NCI-H69 (cell line): ENCODE data around the gene PRLH.

Source experiments
- DNase-seq: peaks from one replicate; lab custom pipeline; 2025; lab: John Stamatoyannopoulos, UW

Gene PRLH

DNA sequence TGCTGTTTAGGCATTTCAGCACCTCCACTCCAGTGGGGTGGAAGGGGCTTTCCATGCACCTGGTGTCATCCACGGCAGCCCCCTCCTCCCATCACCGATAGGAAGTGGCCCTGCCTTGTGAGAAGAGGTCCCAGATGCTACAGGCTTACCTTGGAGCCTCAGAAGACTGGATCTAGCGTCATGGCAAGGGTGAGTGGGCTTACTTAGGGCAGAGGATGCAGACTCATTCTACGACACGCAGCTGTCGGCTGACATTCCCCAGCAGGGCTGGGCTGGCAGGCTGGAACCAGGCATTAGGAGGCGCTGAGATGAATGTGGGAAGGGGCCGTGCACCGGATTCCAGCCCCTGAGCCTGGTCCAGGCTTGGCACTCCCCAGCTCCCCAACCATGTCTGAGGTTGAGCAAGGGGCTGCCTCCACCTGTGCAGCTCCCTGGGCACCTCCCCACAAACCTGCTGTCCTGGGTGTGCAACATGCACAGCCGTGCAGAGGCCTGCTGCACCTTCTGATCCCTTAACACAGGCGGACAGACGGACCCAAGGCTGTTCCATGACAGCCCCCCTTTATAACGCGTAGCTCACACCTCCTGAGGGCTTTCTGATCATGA, 1.7 kb upstream of the PRLH start:
- no peak for DNase-seq

DNA sequence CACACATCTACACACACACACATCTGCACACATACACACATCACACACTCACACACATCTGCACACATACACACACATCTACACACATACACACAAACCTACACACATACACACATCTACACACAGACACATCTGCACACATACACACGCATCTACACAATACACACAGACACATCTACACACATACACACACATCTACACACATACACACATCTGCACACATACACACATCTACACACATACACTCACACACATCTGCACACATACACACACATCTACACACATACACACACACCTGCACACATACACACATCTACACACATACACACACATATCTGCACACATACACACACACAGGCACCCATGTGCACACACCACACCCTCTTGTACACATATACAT, 400 bp upstream of the PRLH start:
- DNase-seq = no peak

DNA sequence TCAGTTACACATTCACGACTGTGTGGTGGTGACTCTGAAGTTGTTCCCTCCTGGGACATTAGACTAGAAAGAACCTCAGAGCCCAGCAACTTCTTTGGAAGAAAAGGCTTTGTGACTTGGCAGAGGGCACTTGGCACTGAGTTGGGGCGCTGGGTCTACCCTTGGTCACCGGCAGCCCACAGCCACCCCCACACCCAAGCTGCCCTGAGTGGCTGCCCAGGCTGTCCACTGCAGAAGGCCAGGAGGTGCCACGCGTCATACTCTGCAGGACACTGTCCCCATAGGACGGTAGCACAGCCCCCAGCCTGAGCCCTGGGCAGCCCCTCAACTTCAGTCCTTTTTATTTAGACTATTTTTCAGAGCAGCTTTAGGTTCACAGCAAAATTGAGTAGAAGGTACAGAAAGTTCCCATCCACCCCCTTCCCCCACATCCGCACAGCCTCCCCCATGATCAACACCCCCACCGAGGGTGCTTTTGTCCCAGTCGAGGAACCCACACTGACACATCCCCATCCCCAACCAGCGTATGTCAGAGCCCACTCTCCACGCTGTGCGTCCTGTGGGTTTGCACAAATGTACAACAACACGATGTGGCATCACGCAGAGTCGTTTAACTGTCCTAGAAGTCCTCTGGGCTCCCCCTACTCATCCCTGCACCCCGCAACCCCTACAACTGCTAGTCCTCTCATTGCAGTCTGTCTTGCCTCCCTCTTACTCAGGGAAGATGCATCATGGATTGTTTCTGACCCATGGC, 1.1 kb downstream of the PRLH start:
- no peak for DNase-seq

DNA sequence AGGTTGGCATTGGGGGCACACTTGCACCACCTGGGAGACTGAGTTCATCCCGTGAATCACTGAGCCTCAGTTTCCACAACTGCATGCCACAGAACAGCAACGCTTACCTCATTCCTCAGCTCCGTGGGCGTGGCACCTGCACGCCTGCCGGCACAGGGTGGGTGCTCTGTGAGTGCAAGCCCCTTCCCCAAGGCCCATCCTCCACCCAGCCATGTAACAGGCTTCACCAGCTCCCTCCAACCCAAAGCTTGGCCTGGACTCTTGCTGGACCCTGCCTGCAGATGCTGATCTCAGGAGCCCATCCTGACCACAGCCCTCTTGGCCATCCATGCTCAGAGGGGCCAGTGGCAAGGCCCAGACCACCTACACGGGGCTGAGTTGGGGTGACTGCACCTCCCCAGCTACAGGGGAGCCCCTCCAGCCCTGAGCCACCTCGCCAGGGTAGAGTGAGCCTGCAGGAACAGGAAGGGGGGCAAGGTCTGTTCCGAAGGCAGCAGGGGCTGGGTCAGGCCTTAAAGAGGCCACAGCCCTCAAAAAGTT, 1.8 kb downstream of the PRLH start:
- no peak for DNase-seq

DNA sequence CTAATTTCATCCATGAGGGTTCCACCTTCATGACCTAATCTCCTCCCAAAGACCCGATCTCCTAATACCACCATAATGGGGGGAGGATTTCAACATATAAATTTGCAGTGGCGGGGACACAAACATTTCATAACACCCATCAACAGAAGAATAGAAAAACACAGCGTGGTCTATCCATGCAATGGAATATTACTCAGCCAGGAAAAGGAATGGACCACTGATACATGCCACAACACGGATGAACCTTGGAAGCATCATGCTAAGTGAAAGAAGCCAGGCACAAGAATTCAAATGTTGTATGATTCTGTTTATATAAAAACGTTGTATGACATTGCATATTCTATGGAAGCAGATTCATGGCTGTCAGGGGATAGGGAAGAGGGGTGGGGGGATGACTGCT, 2.7 kb downstream of the PRLH start:
- no peak for DNase-seq

DNA sequence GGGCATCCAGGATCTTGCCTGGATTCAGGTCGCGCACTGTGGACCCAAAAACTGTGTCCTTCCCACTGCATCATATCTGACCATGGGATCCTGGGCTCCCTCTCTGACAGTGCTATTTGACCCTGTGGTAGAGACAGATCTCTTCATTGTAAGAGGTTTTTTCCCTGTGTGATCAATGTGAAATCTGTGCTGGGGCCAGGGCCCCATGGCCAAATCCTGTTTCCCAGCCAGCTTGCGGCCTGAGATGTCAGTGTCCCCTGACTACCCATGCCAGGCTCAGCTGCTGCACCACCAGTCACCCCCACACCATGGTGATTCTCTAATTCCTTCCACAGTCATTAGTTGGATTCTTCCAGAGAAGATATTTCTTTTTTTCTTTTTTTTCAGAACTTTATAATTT, 3.5 kb downstream of the PRLH start:
- DNase-seq = no peak

DNA sequence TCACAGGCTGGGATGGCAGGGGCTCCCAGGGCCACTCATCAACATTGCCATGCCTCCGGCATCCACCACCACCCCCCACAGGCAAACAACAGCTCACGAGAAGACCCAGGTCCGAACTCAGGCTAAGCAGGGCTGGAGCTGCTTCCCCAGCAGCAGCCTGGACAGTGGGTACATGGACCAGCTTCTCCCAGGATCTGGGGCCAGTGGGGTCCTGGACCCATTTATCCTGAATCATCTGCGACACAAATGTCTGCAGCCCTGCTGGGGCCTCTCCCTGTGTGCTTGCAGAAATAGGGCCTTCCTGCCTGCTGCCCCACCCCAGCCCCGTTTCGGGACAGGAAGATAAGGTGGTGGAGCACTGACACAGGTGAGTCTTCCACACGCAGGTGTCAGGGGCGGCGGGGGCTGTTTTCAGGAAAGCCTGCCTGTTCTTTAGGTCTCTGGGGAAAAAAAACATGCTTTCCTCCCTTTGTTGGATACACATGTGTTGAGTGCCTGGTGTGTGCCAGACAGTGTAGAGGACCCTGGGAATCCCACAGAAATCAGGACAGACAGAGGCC, 4.5 kb downstream of the PRLH start:
- no peak for DNase-seq

DNA sequence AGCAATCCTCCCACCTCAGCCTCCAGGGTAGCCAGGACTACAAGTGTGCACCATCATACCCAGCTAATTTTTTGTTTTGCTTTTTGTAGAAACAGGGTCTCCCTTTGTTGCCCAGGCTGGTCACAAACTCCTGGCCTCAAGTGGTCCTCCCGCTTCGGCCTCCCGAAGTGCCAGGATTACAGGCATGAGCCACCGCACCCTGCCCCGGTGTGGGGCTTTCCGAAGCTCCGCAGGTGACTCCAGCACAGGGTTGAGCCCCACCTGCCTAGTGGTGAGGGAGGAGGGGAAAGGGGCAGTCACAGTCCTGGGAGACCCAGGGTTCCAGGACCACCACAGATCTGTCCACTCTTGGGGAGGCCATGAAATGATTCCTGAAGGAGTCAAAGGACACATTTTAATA, 5.2 kb downstream of the PRLH start:
- no peak for DNase-seq

DNA sequence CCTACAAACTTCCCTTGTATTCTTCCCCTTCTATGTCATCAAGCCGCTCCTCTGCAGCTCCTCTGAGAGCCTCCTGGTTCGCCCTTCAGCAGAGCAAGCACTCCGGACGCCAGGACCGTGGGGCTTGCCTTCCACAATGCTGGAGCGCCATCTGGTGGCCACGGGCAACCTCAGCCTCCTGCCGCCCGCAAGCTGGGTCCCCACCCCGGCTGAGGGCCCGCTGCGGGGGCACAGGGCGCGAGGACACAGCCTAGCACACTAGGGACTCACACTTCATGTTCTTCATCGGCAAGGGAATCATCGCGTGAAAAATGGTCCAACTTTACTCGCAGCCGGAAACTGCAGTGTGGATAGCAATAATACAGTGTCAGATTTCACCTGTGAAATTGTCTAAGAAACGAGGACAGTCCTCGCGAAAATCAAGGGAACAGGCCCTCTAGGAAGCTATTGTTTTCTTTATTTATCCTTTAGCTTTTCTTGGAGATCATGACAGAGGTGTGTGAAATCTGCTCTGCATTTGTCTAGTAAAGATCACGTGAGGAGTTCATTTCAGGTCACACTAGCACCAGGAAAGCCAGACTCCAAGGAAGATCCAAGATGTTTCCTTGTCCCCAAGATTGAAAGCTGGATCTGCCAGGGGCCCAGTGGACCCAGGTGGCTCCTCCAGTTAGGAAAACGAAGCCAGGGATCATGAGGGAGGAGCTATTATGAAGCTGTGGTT, 5.8 kb downstream of the PRLH start:
- peak; percentile 86 for DNase-seq

DNA sequence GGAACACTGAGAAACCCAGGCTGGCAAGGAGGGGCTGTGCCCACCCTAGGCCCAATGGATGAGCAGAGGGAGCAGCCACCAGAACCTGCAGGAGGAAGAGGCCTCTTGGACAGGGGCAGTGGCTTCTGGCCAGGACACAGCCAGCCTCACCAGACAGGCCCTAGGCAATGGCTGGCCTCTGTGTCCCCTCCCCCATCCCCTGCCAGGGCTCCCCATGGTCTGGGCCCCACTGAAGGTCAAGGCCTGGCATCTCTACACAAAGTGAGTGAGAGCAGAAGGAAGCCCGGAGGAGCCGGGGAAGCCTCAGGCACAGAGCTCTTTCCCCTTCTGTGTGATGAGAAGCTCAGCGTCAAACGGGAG, 6.3 kb downstream of the PRLH start:
- no peak for DNase-seq

DNA sequence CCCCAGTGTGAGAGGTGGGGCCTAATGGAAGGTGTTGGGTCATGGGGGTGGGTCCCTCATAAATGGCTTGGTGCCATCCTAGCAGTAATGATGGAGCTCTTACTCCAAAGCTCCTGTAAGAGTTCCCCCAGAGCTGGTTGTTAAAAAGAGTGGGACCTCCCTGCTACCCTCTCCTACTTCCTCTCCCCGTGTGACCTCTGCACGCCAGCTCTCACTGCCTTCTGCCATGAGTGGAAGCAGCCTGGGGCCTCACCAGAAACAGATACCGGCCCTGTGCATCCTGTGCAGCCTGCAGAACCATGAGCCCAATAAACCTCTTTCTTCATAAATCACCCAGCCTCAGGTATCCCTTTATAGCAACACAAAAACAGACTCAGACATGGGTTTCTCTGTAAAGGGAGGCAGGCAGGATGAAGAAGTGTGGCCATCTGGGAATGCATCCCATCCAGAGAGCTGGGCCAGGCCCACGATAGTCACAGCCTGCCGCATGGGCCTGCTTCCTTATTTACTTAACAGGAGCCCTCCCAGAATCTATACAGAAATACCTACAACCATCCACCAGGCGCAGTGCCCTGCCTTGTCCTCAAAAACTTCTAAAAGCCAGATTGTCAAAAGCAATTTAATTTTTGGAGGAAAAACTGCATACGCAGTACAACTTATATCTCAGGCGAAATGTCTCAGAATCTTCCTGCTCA, 7.5 kb downstream of the PRLH start:
- DNase-seq = no peak

DNA sequence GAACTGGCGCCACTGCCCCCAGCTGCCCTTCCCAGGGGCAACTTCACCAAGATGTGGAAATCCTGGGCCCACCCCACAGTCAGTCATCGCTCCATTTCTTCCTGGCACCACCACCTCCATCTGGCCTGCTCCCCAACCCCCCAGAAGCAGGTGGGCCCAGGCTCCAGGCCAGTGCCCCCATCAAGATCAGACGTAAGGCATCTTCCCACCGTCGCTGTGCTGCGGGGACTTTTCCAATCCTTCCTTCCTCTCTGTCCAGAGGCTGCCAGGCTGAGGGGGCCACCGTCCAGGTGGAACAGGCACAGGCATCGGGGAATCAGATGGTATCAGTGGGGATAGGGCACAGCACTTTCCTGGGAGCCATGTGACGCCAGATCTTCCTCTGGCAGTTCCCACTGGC, 8.1 kb downstream of the PRLH start:
- no peak for DNase-seq

DNA sequence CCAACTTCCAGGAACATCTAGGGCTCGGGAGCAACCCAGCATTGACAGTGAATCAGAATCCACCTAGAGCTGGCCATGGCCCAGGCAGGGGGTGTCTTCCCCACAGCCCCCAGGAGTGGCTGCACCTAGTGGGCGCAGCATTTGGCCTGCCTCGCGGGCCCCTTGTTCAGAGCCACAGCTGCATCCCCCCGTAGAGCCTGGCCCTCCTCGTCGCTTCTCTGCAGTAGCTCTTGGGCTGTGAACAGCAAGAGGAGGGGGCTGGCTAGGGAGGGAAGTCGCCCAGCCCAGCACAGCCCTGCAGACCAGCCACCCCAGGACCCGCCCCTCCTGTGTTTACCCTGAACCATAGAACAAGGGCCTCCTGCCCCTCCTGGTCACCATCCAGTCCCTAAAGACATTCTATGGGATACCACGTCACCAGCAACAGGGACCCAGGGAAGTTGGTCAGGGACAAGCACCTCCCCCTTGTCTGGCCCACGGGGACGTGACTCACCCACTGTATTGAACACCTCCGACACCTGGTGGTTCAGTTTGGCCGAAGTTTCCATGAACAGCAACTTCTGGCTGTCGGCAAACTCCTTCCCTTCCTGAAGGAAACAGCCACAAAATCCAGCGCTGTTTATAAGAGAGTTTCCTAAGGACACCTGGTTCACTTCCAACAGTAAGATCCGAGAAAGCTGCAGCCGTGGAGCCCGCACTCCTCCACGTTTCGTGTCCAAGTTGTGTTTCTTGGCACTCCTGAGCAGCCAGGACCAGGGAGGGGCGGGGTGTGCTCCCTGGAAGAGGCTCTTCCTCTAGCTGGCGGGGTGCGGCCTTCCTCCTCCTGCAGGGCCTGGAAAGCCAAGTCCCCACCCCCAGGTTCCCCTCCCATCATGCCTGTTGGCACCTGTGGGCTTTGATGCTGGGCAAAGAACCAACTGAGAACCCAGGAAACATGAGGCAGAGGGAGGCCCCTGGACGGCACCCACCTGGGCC, 8.8 kb downstream of the PRLH start:
- DNase-seq = no peak

DNA sequence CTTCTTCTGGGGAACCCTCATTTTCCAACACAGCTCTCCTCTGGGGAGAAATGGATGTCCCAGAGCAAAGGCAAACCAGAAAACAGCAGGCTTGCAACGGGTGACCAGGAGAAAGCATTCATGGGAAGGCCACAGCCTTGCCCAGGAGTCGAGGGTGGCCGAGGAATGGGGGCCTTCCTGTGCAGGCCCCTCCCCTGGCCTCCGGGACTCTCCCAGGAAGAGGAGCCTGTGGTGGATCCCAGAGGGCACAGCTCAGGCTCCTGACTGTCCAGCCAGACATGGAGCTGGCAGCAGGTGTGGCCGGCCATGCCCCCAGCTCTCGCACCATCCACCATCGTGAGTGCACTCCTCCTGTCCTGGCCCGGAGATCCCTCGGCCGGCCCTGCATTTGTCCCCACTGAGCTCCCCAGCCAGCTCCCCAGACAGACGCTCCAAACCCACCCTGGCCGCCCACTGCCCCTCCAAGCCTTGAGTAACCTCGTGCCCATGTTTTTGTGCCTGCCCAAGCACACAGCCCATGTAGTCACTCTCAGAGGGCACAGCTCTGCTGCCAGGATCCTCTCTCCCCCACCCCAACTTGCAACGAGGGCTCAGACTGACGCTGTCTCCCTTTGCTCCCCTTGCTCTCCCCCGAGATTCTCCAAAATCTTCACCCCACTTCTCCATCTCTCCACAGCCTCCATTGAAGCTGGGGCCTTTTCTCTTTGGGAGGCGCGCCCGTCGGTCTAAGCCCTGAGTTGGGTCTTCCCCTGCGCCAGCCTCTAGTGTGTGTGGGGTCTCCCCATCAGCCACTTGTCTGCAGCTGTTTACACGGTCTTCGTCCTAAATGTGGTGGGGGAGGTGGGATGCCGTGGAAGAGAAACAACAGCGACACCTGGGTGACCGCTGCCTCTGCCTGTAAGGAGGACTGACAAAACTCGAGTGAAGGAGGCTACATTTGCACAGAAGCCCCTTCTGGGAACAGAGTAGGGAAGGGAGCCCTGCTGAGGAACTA, 9.8 kb downstream of the PRLH start:
- no peak for DNase-seq

DNA sequence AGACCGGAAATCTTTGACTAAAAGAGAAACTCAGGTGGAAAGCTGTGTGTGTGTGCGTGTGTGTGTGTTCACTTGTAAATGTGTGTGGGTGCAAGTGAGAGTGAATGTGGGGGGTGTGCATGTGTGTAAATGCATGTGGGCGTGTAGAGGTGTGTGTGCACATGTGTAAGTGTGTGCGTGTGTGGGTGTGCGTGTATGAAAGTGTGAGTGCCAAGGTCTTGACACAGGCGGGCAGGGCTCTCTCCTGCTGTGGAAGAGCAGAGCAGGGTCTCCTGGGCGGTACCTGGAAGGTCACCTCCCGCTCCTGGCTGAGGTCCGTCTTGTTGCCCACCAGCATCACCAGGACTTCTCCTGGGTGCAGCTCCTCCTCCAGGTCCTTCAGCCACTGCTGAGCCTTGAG, 10.6 kb downstream of the PRLH start:
- no peak for DNase-seq

DNA sequence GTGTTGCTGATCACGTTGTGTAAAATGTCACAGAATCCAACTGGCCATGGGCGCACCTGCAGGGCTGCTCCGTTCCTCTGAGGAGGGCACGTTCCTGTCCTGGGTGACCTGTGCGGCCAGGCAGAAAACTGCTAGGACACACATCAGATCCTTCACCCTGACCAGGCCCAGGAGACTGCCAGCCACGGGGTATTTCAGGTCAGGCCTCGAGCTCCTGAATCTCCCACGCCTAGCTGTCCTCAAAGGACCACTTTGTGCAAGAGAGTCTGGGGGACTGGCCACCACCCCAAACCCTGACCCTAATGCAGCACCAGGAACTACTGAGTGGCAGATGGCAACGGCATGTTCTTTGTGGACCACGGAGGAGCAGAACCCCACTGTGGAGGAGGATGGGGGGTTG, 11.1 kb downstream of the PRLH start:
- DNase-seq = no peak

DNA sequence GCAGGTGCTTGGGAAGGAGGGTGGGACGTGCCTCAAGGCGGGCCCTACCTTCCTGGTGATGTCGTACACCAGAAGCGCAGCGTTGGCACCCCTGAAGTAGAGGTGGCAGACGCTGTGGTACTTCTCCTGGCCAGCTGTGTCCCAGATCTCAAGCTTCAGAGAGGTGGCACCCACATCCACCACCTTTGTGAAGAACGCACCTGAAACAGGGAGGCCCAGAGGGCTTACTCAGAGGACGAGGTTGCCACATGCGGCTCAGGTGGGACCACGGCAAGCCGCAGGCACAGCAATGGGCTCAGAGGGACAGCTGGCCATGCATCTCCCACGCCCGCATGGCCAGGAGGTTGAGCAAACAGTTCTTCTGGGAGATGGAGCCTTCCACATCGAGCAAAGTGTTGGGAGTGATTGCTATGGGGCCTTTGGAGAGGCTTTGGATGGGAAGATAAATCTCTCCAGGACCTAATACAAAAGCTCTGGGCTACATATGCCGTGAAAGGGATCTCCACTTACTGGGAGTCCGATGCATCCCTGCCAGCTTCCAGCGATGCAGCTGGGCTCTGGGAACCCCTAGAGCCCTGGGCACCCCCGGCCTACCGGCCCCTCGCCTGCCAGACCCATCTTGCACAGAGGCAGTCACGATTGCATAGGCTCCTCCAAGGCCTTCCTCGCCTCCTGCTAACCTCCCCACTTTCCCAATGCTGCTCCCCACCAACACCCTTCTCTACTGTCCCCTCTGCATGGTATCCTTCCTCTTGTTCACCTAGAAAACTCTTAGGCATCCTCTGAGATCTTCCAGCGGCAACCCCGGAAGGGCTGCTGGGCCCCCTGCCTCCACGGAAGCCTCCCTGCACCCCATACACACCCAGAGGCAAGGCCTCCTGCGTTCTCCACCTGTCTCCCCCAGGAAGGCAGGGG, 11.8 kb downstream of the PRLH start:
- DNase-seq = no peak

DNA sequence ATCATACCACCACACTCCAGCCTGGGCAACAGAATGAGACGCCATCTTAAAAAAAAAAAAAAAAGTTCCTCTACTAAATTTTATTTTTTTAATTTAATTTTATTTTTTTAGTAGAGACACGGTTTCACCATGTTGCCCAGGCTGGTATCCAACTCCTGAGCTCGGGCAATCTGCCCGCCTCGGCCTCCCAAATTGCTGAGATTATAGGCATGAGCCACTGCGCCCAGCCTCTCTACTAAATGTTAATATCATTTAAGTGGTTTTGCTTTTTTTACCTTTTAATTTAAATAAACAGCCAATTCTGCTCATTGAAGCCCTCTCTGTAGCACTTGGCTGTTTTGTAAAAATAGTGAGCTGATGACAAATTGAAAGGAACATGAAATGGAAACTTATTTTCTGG, 15.0 kb downstream of the PRLH start:
- no peak for DNase-seq
